DMS 273 (cell line): Measurements from ENCODE around the gene ALDH8A1.

ENCODE experiments used
- DNase-seq: peaks from one replicate; lab custom pipeline; 2025; ENCODE audit not compliant: unreplicated experiment; lab: John Stamatoyannopoulos, UW

The ALDH8A1 gene

GRCh38 chr6:134951494-134952263, 1.8 kb upstream of the ALDH8A1 start:
- DNase-seq = no peak

DNA sequence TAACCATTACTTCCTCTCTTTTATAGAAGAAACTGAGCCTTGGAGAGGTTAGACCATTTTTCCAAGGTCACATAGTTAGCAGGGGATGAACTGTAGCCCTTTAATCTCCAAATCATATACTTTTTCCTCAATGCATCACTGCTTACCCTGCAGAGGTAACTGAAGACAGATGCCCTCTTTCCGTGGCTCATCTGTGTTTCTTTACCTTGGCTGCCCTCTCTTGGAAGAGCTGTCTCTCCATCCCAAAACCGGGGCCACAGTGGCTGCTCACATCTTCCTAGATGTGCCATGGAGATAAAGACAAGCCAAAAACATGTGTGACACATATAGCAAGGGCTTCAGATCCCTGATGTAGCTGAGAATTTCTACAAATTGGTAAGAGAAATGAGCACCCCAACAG, 581 bp upstream of the ALDH8A1 start:
- no peak for DNase-seq

GRCh38 chr6:134948691-134949090, 1.2 kb downstream of the ALDH8A1 start:
- DNase-seq = no peak

DNA sequence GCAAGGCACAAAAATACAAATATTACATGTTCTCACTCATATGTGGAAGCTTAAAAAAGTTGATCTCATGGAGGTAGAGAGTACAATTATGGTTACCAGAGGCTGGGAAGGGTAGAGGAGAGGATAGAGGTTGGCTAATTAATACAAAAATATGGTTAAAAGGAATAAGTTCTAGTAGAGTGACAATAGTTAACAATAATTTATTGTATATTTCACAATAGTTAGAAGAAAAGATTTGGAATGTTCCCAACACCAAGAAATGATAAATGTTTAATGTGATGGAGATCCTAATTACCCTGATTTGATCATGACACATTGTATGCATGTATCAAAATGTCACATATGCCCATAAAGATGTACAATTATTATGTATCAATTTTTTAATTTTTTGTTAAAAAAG, 1.8 kb downstream of the ALDH8A1 start:
- no peak for DNase-seq

DNA sequence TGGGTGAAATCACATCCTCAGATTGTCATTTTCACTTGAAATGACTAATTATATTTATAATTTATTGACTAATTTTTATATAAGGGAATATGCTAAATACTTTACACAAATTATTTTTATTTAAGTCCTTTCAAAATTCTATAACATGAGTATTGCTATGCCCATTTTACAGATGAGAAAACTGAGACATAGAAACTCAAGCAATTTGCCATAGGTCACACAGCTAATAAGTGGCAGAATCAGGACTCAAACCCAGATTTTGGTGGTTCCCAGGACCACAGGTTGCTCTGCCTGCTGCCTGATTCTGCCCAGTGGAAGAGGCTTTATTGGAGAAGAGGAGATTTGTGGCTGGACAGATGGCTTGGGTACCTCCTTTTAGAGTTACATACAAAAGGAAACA, 4.9 kb downstream of the ALDH8A1 start:
- no peak for DNase-seq

- no peak for DNase-seq
Measured at GRCh38 chr6:134943522-134944111, 6.3 kb downstream of the ALDH8A1 start.

- no peak for DNase-seq
Measured at GRCh38 chr6:134938896-134939295, 11.0 kb downstream of the ALDH8A1 start.

GRCh38 chr6:134937426-134937825, 12.5 kb downstream of the ALDH8A1 start:
- no peak for DNase-seq

DNA sequence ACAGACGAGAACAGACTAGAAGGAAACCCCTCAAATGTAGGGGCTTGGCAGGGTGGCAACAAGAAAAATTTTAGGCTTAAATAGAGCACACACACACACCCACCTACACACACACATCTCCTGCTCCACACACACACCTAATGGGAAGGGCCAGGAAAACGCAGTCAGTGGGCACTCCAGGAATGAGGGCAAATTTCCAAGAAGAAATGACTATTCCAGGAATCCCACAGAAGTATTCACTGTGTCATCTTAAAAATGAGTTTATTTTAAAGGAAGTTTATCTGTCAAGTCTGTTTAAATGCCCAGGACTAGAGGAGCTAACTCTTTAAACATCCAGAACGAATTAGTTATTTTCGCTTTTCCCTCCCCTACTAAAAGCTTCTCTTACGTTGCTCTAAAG, 13.0 kb downstream of the ALDH8A1 start:
- DNase-seq = no peak

DNA sequence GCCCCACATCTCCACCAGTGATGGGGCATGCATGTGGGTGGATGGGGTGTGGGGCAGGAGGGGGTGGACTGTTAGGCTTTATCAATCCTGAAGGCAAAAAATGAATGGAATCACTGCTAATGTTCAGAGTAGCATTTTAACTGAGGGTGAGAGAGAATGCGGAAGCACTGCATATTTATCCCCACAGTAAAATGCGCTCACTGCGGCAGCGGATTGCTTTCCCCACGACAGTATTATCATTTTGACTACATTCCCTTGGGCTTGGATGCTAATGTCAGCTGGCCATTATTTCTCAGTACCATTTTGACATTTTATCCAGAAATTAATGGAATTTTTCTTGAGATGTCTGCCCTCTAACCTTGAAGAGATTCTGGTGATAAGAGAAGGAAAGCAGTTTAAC, 13.4 kb downstream of the ALDH8A1 start:
- no peak for DNase-seq

GRCh38 chr6:134934793-134935485, 15.0 kb downstream of the ALDH8A1 start:
- no peak for DNase-seq

- DNase-seq = no peak
Measured at GRCh38 chr6:134932535-134933470, 17.1 kb downstream of the ALDH8A1 start.

DNA sequence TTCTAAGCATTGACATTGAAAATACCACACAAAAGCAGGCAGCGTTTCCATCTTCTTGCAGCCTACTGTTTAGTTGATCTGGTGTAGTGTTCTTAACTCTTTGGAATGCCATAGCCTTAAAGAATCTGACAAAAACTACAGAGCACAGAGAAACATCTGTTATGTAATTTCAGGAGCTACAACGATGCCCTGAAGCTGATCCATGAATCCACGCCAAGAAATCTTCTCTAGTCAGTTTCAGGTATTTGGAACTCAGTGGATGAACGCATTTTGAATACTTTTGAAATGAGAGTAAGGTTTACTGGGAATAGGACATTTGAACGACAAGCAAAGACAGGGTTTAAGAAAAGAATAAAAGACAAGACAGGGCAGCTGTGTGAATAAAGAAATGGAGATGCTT, 17.8 kb downstream of the ALDH8A1 start:
- no peak for DNase-seq

GRCh38 chr6:134930463-134930862, 19.4 kb downstream of the ALDH8A1 start:
- DNase-seq = no peak

DNA sequence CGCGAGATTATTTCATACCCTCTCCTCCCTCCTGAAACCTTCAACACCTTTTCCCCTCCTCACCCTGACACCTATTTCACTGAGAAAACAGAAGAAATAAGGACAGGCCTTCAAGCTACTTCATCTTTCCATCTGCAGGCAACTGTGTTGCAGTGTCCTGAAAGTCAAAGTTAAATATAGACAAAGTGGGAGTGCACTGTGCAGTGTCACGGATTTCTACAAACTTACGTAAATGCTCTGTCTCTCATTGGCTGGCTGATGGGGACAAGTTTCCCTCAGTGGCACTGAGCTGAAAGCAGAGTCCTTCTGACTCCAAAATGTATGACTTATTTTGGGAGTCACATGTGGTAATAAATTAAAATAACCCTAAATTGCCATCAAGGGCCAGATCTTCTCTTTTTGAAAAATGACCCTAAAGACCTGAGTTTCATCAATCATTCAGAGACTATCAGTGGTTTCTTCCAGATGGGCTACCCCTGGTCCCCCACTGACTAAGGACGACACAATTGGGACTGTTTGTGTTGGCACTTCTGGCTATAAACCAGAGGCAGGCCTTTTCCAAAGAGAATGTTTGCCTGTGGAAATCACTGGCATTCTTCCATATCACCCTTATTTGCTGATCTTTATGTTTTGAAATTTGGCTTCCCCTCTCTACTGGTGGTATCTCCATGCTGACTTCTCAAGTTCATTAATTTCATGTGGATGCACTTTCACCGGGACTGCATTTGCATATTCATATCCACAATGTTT, 21.6 kb downstream of the ALDH8A1 start:
- no peak for DNase-seq

GRCh38 chr6:134925800-134926199, 24.1 kb downstream of the ALDH8A1 start:
- no peak for DNase-seq

- peak; percentile 95 for DNase-seq
Measured at GRCh38 chr6:134921721-134922261, 28.1 kb downstream of the ALDH8A1 start.

- DNase-seq = no peak
Measured at GRCh38 chr6:134921276-134921675, 28.6 kb downstream of the ALDH8A1 start.

DNA sequence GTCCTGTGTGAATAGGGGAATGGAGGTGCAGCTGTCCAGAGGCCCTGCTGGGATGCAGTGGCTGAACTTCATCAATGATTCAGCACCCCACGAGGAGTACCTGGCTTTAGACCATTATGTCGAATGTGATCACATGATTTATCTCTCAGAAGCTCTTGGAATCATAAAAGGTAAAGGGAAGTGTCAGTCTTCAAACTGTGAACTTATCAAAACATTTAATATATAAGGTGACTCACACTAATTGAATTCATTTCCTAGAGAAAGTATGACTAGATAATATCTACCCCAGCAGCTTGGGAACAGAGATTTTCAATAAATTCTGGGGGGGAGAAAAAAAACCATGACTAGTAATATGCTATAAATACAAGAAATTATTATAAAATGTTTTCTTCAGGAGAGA, 29.5 kb downstream of the ALDH8A1 start:
- DNase-seq = no peak

GRCh38 chr6:134918418-134918961, 31.4 kb downstream of the ALDH8A1 start:
- no peak for DNase-seq
